A549 (cell line): ENCODE data around the gene KIF13A. TPM values are rescaled to one million over a fixed set of nuclear protein-coding genes. Genes with fewer than 3 reads are reported as not detected.
A peak's percentile ranks its signal among the peaks of the same experiment; 100 is the strongest.

Experiments
- ATAC-seq, 2 experiments: fragments of 200-7000 bp in 1 of 2; fragments of >200 bp in 1 of 2; cut with Nextera tagmentation in 1 of 2; cut with Tn5 transposase in 1 of 2; 3 replicates each; pipeline versions ENCODE4 v1.8.0 to v1.9.1; 2018 to 2020; ENCODE audit warnings: mild to moderate bottlenecking in 1 of 2, moderate library complexity in 1 of 2
- CTCF ChIA-PET: fragments of 300-600 bp; sonication (Branson Sonifier 250); formaldehyde crosslinking; extraction: SDS; loops from one replicate; lab custom pipeline; 2021; ENCODE audit warnings: antibody characterized with exemption, inconsistent platforms; lab: Yijun Ruan, JAX
- POLR2A ChIA-PET: fragments of 350-600 bp; formaldehyde crosslinking; extraction: SDS; loops from one replicate; lab custom pipeline; 2021; ENCODE audit warnings: antibody characterized with exemption, inconsistent platforms; lab: Yijun Ruan, JAX
- DNase-seq, 2 experiments: peaks; one replicate each; pipeline versions ENCODE4 v3.0.0 to v3.0.0-alpha.2; 2011 to 2016; ENCODE audit warnings: low read depth in 1 of 2, low spot score in 1 of 2
- FAIRE-seq: peaks from 2 replicates; lab custom pipeline; 2011; peaks lifted over from hg19 to GRCh38; lab: Jason Lieb, UNC
- H3K27ac ChIP-seq, 2 experiments: fragments of >200 bp; sonication (Bioruptor Twin); formaldehyde crosslinking; 3 replicates each; pipeline ENCODE4 v1.5.1; 2016 to 2017
- H3K4me1 ChIP-seq: fragments of >200 bp; sonication (Bioruptor Twin); formaldehyde crosslinking; 3 replicates; pipeline ENCODE4 v1.6.1; 2016
- H3K4me2 ChIP-seq: fragments of >200 bp; sonication (Bioruptor Twin); formaldehyde crosslinking; 3 replicates; pipeline ENCODE4 v1.6.1; 2016
- H3K4me3 ChIP-seq: fragments of >200 bp; sonication (Bioruptor Twin); formaldehyde crosslinking; 3 replicates; pipeline ENCODE4 v1.5.1; 2016
- H3K9me3 ChIP-seq: fragments of >200 bp; sonication (Bioruptor Twin); formaldehyde crosslinking; 3 replicates; pipeline ENCODE4 v1.6.1; 2016
- BHLHE40 ChIP-seq: IDR thresholded peaks from 2 replicates; pipeline ENCODE4 v1.6.1; 2012; ENCODE audit warnings: low read depth, low read length, inconsistent platforms
- CBX8 ChIP-seq: fragments of 200-600 bp; sonication (generic); IDR thresholded peaks from 2 replicates; pipeline ENCODE4 v1.6.1; 2016
- CEBPB ChIP-seq, 2 experiments: fragments of >200 bp in 1 of 2; sonication (Bioruptor Twin) in 1 of 2; formaldehyde crosslinking in 1 of 2; IDR thresholded peaks; 2 replicates each; pipeline ENCODE4 v1.6.1; 2012 to 2016
- EP300 ChIP-seq, 2 experiments: fragments of >200 bp; sonication (Bioruptor Twin); formaldehyde crosslinking; IDR thresholded peaks; 2 replicates in 1 of 2; 3 replicates in 1 of 2; pipeline ENCODE4 v1.6.1; 2016 to 2017
- FOSL2 ChIP-seq, 2 experiments: fragments of 450-650 bp in 1 of 2; fragments of >200 bp in 1 of 2; sonication (Bioruptor Twin) in 1 of 2; formaldehyde crosslinking; IDR thresholded peaks; 2 replicates each; pipeline versions ENCODE4 v1.5.0 to v1.6.1; 2016 to 2020; ENCODE audit warnings: mild to moderate bottlenecking in 1 of 2, moderate library complexity in 1 of 2
- HMGXB4 ChIP-seq: fragments of 250-450 bp; sonication (Bioruptor Pico); IDR thresholded peaks from 2 replicates; pipeline ENCODE4 v1.5.0; 2021; ENCODE audit warnings: mild to moderate bottlenecking, moderate library complexity, borderline replicate concordance
- HOXA7 ChIP-seq: fragments of 250-450 bp; sonication (Bioruptor Pico); IDR thresholded peaks from 2 replicates; pipeline ENCODE4 v1.5.0; 2020; ENCODE audit warnings: mild to moderate bottlenecking, moderate library complexity
- HOXB13 ChIP-seq: fragments of 250-450 bp; sonication (Bioruptor Pico); IDR thresholded peaks from 2 replicates; pipeline ENCODE4 v1.5.0; 2020; ENCODE audit warnings: low read depth, mild to moderate bottlenecking, moderate library complexity
- KDM5A ChIP-seq: fragments of 200-600 bp; sonication (generic); IDR thresholded peaks from 2 replicates; pipeline ENCODE4 v1.6.1; 2016; ENCODE audit warnings: antibody characterized with exemption, mild to moderate bottlenecking
- RCOR1 ChIP-seq: fragments of 150-350 bp; IDR thresholded peaks from 2 replicates; pipeline ENCODE4 v1.6.1; 2014; ENCODE audit warnings: antibody characterized with exemption, low read length, low read depth
- TP53 ChIP-seq: fragments of 250-450 bp; sonication (Bioruptor Pico); IDR thresholded peaks from 2 replicates; pipeline ENCODE4 v1.5.0; 2021; ENCODE audit warnings: mild to moderate bottlenecking, moderate library complexity
- USF2 ChIP-seq: fragments of 450-650 bp; IDR thresholded peaks from 2 replicates; pipeline ENCODE4 v1.6.1; 2014; ENCODE audit warnings: antibody characterized with exemption
- ZSCAN20 ChIP-seq: fragments of 250-450 bp; sonication (Bioruptor Pico); IDR thresholded peaks from 2 replicates; pipeline ENCODE4 v1.8.0; 2022; ENCODE audit warnings: mild to moderate bottlenecking, moderate library complexity
- WGBS: methylation state at CpG from one replicate; pipeline ENCODE4 v1.1.6; 2017; ENCODE audit errors: missing lambda C conversion rate; 5-methylcytosine and 5-hydroxymethylcytosine counted together
- polyA plus RNA-seq, 4 experiments: library from polyadenylated mRNA; depleted of rRNA in 3 of 4; stranded (reverse); fragments of >200 nt; fragmentation: RNase III in 1 of 4; extraction: RNeasy Plus Mini Kit Qiagen cat#74134 plus additional on column Dnase treatment in 1 of 4; gene quantifications; 2 replicates in 3 of 4; 3 replicates in 1 of 4; pipeline ENCODE4 v1.2.3, GENCODE V29; 2011 to 2017
- TF ChIP-seq, protein P1 (sequence below): fragments of 150-350 bp; IDR thresholded peaks from 2 replicates; pipeline ENCODE4 v1.6.1; 2014; ENCODE audit warnings: low read depth, mild to moderate bottlenecking, low read length
- TF ChIP-seq, protein P2 (sequence below): fragments of >200 bp; sonication (Bioruptor Twin); formaldehyde crosslinking; IDR thresholded peaks from 3 replicates; pipeline ENCODE4 v1.5.1; 2016

KIF13A gene
- polyA plus RNA-seq, 2 of the 4 experiments (the other 2 are of a cell fraction): 30.2 to 39.4 TPM

DNA sequence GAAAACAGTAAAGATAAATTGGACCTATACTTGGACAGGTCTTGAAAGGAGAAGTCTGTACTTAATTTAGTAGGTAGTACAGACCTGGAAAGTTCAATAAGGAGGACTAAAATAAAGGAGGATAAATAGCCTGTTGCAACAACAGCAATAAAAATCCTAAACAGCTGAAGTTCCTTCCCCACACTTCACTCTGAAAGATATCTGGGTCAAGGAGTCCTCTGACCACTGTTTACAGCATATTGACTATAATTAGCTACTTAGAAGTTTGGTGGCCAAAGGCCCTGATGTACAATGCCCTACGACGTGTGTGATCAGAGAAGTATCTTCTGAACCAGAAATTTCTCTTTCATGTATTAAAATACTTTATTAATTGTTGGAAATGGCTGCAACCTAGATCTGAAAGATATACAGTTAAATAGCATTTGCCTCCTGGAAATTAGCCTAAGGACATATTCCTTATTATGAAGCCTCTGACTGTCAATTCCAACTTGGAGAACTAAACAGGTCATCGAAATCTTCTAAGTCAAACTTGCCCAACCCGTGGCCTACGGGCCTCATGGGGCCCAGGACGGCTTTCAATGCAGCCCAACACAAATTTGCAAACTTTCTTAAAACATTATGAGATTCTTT is 82.8 kb downstream of the KIF13A start:
- ChIA-PET CTCF (interaction anchor here (0.9 kb wide), 1 partner anchor 11 kb away, joined by 3 read pairs; no protein-coding TSS in a partner anchor), POLR2A (no interaction called here)
- Histone ChIP-seq H3K4me2 (peak overlapping the region; percentile 63; the same call in 1 of the 3 replicates), H3K9me3 (no peaks in the 10 kb centered on the region), H3K4me3 (no peak overlapping the region), H3K4me1 (peaks cover 47% of the 10 kb centered on the region), H3K27ac (peak overlapping the region; percentile 95 to 99)
- ATAC-seq (no peak), FAIRE-seq (no peak), DNase-seq (no peak)
- 97% methylated on average over 6 of the region's 6 CpGs for WGBS
- TF ChIP-seq KDM5A: no peak
- TF ChIP-seq, protein P1, sequence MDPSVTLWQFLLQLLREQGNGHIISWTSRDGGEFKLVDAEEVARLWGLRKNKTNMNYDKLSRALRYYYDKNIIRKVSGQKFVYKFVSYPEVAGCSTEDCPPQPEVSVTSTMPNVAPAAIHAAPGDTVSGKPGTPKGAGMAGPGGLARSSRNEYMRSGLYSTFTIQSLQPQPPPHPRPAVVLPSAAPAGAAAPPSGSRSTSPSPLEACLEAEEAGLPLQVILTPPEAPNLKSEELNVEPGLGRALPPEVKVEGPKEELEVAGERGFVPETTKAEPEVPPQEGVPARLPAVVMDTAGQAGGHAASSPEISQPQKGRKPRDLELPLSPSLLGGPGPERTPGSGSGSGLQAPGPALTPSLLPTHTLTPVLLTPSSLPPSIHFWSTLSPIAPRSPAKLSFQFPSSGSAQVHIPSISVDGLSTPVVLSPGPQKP: no peak
- TF ChIP-seq CEBPB (IDR thresholded peaks at IDR 0.05): no peak

- WGBS: 37% methylated on average over 1 of the region's 1 CpG
- no peak for ATAC-seq
Measured at GRCh38 chr6:17902974-17903373, 84.5 kb downstream of the KIF13A start.

DNA sequence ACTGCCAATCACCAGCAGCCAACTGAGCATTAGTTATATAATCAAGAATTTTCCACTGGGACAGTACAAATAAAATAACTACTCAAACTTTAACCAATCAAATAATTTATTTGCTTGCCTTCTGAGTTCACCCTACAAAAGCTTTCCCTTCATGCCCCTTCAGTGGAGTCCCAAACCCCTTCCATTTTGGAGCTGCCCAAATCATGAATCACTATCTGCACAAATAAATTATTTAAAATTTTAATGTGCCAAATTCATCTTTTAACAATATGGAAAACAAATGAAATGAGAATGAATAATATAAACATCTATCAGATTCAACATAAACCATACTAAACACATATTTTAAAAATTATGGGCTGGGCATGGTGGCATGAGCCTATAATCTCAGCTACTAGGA is 85.9 kb downstream of the KIF13A start:
- Histone ChIP-seq H3K27ac (peak overlapping the region in 1 of 2 experiments; percentile 20; a peak in 1 of 6 replicates), H3K9me3 (peaks cover 11% of the 10 kb centered on the region; the same call in 1 of the 3 replicates), H3K4me3 (no peak overlapping the region), H3K4me2 (no peak overlapping the region), H3K4me1 (peaks cover 21% of the 10 kb centered on the region)
- ATAC-seq (no peak), DNase-seq (no peak), FAIRE-seq (no peak)
- TF ChIP-seq FOSL2 (IDR thresholded peaks at IDR 0.05): no peak
- no peak for TF ChIP-seq FOSL2 (CRISPR knock-in tag; IDR thresholded peaks at IDR 0.05)
- TF ChIP-seq, protein P2, sequence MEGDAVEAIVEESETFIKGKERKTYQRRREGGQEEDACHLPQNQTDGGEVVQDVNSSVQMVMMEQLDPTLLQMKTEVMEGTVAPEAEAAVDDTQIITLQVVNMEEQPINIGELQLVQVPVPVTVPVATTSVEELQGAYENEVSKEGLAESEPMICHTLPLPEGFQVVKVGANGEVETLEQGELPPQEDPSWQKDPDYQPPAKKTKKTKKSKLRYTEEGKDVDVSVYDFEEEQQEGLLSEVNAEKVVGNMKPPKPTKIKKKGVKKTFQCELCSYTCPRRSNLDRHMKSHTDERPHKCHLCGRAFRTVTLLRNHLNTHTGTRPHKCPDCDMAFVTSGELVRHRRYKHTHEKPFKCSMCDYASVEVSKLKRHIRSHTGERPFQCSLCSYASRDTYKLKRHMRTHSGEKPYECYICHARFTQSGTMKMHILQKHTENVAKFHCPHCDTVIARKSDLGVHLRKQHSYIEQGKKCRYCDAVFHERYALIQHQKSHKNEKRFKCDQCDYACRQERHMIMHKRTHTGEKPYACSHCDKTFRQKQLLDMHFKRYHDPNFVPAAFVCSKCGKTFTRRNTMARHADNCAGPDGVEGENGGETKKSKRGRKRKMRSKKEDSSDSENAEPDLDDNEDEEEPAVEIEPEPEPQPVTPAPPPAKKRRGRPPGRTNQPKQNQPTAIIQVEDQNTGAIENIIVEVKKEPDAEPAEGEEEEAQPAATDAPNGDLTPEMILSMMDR: no peak
- no peak for TF ChIP-seq HOXB13 (CRISPR knock-in tag)
- TF ChIP-seq BHLHE40: no peak
- TF ChIP-seq HOXA7 (CRISPR knock-in tag): no peak
- no peak for TF ChIP-seq ZSCAN20 (CRISPR knock-in tag)
- no peak for TF ChIP-seq TP53
- POLR2A ChIA-PET: no interaction called here
- CTCF ChIA-PET: no interaction called here

More at GRCh38 chr6:17902974-17903373, 84.5 kb downstream of the KIF13A start:
- Histone ChIP-seq H3K9me3 (peaks cover 2% of the 10 kb centered on the region; the same call in 1 of the 3 replicates), H3K4me1 (peaks cover 36% of the 10 kb centered on the region), H3K4me2 (no peak overlapping the region), H3K27ac (peak overlapping the region in 1 of 2 experiments; percentile 45; a peak in 3 of 6 replicates), H3K4me3 (no peak overlapping the region)
- POLR2A ChIA-PET: no interaction called here
- DNase-seq: no peak
- no peak for TF ChIP-seq RCOR1
- TF ChIP-seq CBX8: no peak
- TF ChIP-seq BHLHE40: no peak
- no peak for TF ChIP-seq USF2
- TF ChIP-seq HMGXB4 (CRISPR knock-in tag): no peak
- no peak for TF ChIP-seq EP300 (IDR thresholded peaks at IDR 0.05)
- FAIRE-seq: no peak
- CTCF ChIA-PET: no interaction called here
